Measurements from ENCODE around the gene NUCB1.
"Not testable (repeated sequence)": the region's sequence is repeated elsewhere in the genome, so short reads cannot be mapped to it uniquely, and the experiment has no call there.

Gene NUCB1

GRCh38 chr19:48905664-48906063, 5.6 kb downstream of the NUCB1 start:
- no peak for DNase-seq (ENCODE audit: low read depth in 1 of 2, low spot score in 1 of 2)

GRCh38 chr19:48906324-48906723, 6.2 kb downstream of the NUCB1 start:
- DNase-seq (ENCODE audit: low read depth in 1 of 2, low spot score in 1 of 2), result no peak

DNA sequence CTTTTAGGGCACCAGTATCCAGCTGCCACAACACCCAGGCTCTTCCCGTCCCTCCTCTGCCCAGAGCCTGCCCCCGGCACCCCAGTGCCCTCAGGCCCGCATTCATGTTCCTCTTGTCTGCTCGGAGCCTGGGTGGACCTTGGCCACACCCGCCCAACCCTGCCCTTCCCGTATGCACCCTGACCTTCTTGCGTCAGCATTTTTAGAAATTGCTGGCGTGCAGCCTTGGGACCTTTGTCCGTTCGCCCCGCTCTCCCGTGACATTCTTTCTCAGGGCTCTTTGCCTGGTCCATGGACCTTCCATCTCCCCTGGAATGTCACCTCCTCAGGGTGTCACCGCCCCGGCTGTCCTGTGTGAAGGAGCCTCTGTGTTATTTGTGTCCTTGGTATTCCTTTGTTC, 7.6 kb downstream of the NUCB1 start:
- no peak for DNase-seq (ENCODE audit: low read depth in 1 of 2, low spot score in 1 of 2)

GRCh38 chr19:48909424-48910077, 9.4 kb downstream of the NUCB1 start:
- not testable (repeated sequence) for DNase-seq (ENCODE audit: low read depth in 1 of 2, low spot score in 1 of 2)

- no peak for DNase-seq (ENCODE audit: low read depth in 1 of 2, low spot score in 1 of 2)
These were observed 10.7 kb downstream of the NUCB1 start for GRCh38 chr19:48910803-48911202.

GRCh38 chr19:48913114-48913889, 13.2 kb downstream of the NUCB1 start:
- no peak for DNase-seq (ENCODE audit: low read depth in 1 of 2, low spot score in 1 of 2)

- DNase-seq (ENCODE audit: low read depth in 1 of 2, low spot score in 1 of 2), result no peak
These were observed 14.1 kb downstream of the NUCB1 start for GRCh38 chr19:48914181-48914580.

DNA sequence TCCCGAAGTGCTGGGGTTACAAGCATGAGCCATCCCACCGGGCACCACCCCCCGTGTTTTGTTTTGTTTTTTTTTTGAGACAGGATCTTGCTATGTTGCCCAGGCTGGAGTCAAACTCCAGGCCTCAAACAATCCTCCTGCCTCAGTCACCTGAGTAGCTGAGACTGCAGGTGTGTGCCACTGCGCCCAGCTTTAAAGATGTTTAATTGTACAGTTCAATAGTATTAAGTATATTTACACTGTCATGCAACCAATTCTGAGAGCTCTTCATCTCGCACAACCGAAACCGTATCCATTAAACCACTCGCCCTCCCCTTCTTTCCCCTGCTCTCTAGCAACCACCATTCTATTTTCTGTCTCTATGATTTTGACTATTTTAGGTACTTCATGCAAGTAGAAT, 15.6 kb downstream of the NUCB1 start:
- DNase-seq (ENCODE audit: low read depth in 1 of 2, low spot score in 1 of 2), result no peak

DNA sequence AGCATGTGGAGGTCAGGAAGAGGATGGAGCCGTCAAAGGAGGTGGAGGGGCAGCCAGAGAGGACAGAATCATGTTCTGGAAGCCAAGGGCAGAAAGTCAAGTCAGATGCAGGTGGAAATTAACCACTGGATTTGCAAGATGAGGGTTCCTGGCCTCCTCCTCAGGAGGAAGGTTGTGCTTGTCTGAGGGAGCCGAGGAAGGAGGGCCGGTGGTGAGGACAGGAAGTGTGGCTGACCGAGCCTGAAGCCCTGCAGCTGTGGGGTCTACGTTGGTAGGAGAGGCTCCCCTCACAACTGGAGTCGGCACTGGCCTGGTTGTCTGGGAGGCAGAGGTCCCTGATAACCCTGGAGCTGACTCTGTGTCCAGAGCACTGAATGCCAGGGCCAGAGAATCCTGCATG, 18.0 kb downstream of the NUCB1 start:
- no peak for DNase-seq (ENCODE audit: low read depth in 1 of 2, low spot score in 1 of 2)

- DNase-seq (ENCODE audit: low read depth in 1 of 2, low spot score in 1 of 2), result no peak
These were observed 18.7 kb downstream of the NUCB1 start for GRCh38 chr19:48918801-48919247.

DNA sequence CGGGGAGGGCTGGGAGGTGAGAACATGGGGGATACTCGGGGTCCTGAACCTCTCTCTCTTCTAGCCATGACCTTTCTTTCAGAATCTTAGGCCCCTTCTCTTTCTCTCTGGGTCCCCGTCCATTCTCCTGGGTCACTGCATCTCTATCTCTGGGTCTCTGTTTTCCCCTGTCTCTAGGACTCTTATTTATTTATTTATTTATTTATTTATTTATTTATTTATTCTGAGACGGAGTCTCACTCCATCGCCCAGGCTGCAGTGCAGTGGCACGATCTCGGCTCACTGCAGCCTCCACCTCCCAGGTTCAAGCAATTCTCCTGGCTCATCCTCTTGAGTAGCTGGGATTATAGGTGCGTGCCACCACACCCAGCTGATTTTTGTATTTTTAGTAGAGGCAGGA, 19.2 kb downstream of the NUCB1 start:
- not testable (repeated sequence) for DNase-seq (ENCODE audit: low read depth in 1 of 2, low spot score in 1 of 2)

- DNase-seq (ENCODE audit: low read depth in 1 of 2, low spot score in 1 of 2), result no peak
These were observed 20.8 kb downstream of the NUCB1 start for GRCh38 chr19:48920949-48921348.

DNA sequence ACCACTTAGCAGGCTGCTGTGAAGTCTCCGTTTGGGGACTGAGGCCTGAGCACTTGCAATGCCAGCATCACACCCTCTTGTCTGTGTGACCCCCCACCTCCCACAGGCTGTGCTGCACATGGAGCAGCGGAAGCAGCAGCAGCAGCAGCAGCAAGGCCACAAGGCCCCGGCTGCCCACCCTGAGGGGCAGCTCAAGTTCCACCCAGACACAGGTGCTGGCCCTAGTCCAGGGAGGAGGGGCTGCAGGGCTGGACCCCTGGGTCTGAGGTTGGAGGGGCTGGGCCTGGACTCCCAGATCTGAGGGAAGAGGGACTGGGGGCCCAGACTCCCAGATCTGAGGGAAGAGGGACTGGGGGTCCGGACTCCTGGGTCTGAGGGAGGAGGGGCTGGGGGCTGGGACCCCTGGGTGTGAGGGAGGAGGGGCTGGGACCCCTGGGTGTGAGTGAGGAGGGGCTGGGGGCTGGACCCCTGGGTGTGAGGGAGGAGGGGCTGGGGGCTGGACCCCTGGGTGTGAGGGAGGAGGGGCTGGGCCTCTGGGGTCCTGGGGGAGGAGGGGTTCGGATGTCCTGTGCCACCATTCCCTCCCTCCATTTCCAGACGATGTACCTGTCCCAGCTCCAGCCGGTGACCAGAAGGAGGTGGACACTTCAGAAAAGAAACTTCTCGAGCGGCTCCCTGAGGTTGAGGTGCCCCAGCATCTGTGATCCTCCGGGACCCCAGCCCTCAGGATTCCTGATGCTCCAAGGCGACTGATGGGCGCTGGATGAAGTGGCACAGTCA, 21.8 kb downstream of the NUCB1 start:
- no peak for DNase-seq (ENCODE audit: low read depth in 1 of 2, low spot score in 1 of 2)

GRCh38 chr19:48922548-48923490, 22.7 kb downstream of the NUCB1 start:
- no peak for DNase-seq (ENCODE audit: low read depth in 1 of 2, low spot score in 1 of 2)

GRCh38 chr19:48925240-48925843, 25.2 kb downstream of the NUCB1 start:
- no peak for DNase-seq (ENCODE audit: low read depth in 1 of 2, low spot score in 1 of 2)

GRCh38 chr19:48925890-48926289, 25.8 kb downstream of the NUCB1 start:
- DNase-seq (ENCODE audit: low read depth in 1 of 2, low spot score in 1 of 2), result not testable (repeated sequence)

GRCh38 chr19:48926909-48927308, 26.8 kb downstream of the NUCB1 start:
- DNase-seq (ENCODE audit: low read depth in 1 of 2, low spot score in 1 of 2), result peak in 1 of 2 donors; percentile 26

- not testable (repeated sequence) for DNase-seq (ENCODE audit: low read depth in 1 of 2, low spot score in 1 of 2)
These were observed 27.6 kb downstream of the NUCB1 start for GRCh38 chr19:48927692-48928091.

DNA sequence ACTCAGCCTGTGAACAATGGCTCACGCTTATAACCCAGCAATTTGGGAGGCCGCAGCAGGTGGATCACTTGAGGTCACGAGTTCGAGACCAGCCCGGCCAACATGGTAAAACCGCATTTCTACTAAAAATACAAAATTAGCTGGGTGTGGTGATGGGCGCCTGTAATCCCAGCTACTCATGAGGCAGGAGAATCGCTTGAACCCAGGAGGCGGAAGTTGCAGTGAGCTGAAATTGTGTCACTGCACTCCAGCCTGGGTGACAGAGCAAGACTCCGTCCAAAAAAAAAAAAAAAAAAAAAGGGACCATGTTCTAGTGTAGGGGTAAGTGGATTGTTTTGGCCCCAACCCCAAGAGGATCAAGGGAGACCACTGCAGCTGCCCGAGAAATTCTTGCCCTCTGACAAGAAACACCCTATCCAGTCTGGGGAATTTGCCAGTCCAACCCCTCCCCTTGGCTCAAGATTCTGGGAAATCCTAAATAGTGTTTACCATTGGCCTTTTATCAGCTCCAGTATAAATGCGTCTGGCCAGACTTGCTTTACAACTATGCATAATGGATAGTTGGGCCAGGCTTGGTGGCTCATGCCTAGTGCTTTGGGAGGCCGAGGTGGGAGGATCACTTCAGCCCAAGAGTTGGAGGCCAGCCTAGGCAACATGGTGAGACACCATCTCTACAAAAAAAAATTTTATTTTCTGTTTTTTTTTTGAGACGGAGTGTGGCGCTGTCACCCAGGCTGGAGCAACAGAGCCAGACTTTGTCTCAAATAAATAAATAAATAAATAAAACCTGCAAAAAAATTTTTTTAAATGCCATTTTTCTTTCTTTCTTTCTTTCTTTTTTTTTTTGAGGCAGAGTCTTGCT, 28.3 kb downstream of the NUCB1 start:
- DNase-seq (ENCODE audit: low read depth in 1 of 2, low spot score in 1 of 2), result no peak
